Endothelial cell of umbilical vein (primary cell): ENCODE results near the gene HMGXB4. TPM values are rescaled to one million over a fixed set of nuclear protein-coding genes. Genes with fewer than 3 reads are reported as not detected.

Source experiments
- BruUV-seq: library from RNA; stranded (reverse); fragments of 400-500 nt; replicated peaks from 2 replicates; lab custom pipeline; 2021; lab: Mats Ljungman, UMichigan
- CTCF ChIA-PET: fragments of 300-600, 350-600 bp; sonication (Branson Sonifier 250); formaldehyde crosslinking; loops from one replicate; lab custom pipeline; 2021; ENCODE audit warnings: antibody characterized with exemption, inconsistent platforms; lab: Charles Lee
- POLR2A ChIA-PET: fragments of 300-600, 350-600 bp; sonication (Branson Sonifier 250); formaldehyde crosslinking; loops from one replicate; lab custom pipeline; 2021; ENCODE audit warnings: antibody characterized with exemption, inconsistent platforms; lab: Charles Lee
- DNase-seq: peaks from one replicate; pipeline ENCODE4 v3.0.0-alpha.2; 2011; ENCODE audit warnings: low read depth, low spot score
- FAIRE-seq: peaks from 2 replicates; lab custom pipeline; 2011; peaks lifted over from hg19 to GRCh38; lab: Jason Lieb, UNC
- H2AFZ ChIP-seq: 2 replicates; pipeline ENCODE4 v1.6.0; 2012; ENCODE audit warnings: low read depth, low read length, control low read depth, inconsistent platforms
- H3K27ac ChIP-seq: 2 replicates; pipeline ENCODE4 v1.5.1; 2011; ENCODE audit warnings: low read depth, mild to moderate bottlenecking, control low read depth, low read length, moderate library complexity; ENCODE audit not compliant: insufficient read depth
- H3K27me3 ChIP-seq, 2 experiments: 2 replicates each; pipeline versions ENCODE4 v1.6.0 to v1.6.1; 2011; ENCODE audit warnings: low read length in 2 of 2, mixed read lengths in 1 of 2; ENCODE audit not compliant: control insufficient read depth in 2 of 2, insufficient read depth in 2 of 2
- H3K36me3 ChIP-seq, 2 experiments: 2 replicates in 1 of 2; 3 replicates in 1 of 2; pipeline ENCODE4 v1.5.1; 2011; ENCODE audit warnings: low read length in 2 of 2, mild to moderate bottlenecking in 1 of 2, moderate library complexity in 1 of 2; ENCODE audit not compliant: control insufficient read depth in 2 of 2, insufficient read depth in 2 of 2; ENCODE audit errors: extremely low read depth in 1 of 2
- H3K4me1 ChIP-seq: 3 replicates; pipeline ENCODE4 v1.5.1; 2011; ENCODE audit warnings: mild to moderate bottlenecking, low read length; ENCODE audit not compliant: control insufficient read depth, insufficient read depth; ENCODE audit errors: extremely low read depth
- H3K4me2 ChIP-seq: 2 replicates; pipeline ENCODE4 v1.6.1; 2011; ENCODE audit warnings: low read length, control low read depth, mixed read lengths; ENCODE audit not compliant: insufficient read depth
- H3K4me3 ChIP-seq, 3 experiments: fragments of 200-600 bp in 1 of 3; sonication (generic), shearing (Covaris generic) in 1 of 3; replicated peaks in 1 of 3; 2 replicates each; pipeline ENCODE4 v1.5.1; 2011 to 2016; ENCODE audit warnings: control low read depth in 3 of 3, low read length in 3 of 3, mild to moderate bottlenecking in 2 of 3, inconsistent platforms in 1 of 3, low read depth in 1 of 3, moderate library complexity in 1 of 3; ENCODE audit not compliant: insufficient read depth in 1 of 3
- H3K79me2 ChIP-seq: 2 replicates; pipeline ENCODE4 v1.6.0; 2012; ENCODE audit warnings: low read length, inconsistent platforms; ENCODE audit not compliant: control insufficient read depth, insufficient read depth
- H3K9ac ChIP-seq: replicated peaks from 2 replicates; pipeline ENCODE3; 2011; ENCODE audit warnings: low read length, control low read depth; ENCODE audit not compliant: insufficient read depth; ENCODE audit errors: extremely low read depth
- H3K9me1 ChIP-seq: replicated peaks from 3 replicates; pipeline ENCODE4 v1.6.0; 2011; ENCODE audit warnings: mild to moderate bottlenecking, low read length; ENCODE audit not compliant: control insufficient read depth, insufficient read depth; ENCODE audit errors: extremely low read depth
- H3K9me3 ChIP-seq: replicated peaks from 2 replicates; pipeline ENCODE4 v1.5.1; 2012; ENCODE audit warnings: low read length, inconsistent platforms; ENCODE audit not compliant: control insufficient read depth, insufficient read depth
- H4K20me1 ChIP-seq: replicated peaks from 2 replicates; pipeline ENCODE3; 2011; ENCODE audit warnings: mild to moderate bottlenecking, low read length; ENCODE audit not compliant: control insufficient read depth, insufficient read depth; ENCODE audit errors: extremely low read depth
- CTCF ChIP-seq, 2 donors: IDR thresholded peaks; 1 replicate in 1 of 2; 2 replicates in 1 of 2; pipeline ENCODE4 v1.5.1; 2011; ENCODE audit warnings: low read length in 2 of 2, mild to moderate bottlenecking in 2 of 2, moderate library complexity in 2 of 2, control low read depth in 1 of 2, inconsistent platforms in 1 of 2, low read depth in 1 of 2; ENCODE audit not compliant: insufficient read depth in 1 of 2; ENCODE audit errors: extremely low read depth in 1 of 2
- EZH2 ChIP-seq: IDR thresholded peaks from 2 replicates; pipeline ENCODE4 v1.6.1; 2012; ENCODE audit warnings: borderline replicate concordance, low read depth, mild to moderate bottlenecking, moderate library complexity, low read length, inconsistent platforms; ENCODE audit not compliant: severe bottlenecking
- FOS ChIP-seq: IDR thresholded peaks from 2 replicates; pipeline ENCODE4 v1.6.1; 2011; ENCODE audit warnings: mild to moderate bottlenecking, low read length, moderate library complexity, borderline replicate concordance; ENCODE audit not compliant: insufficient read depth
- GATA2 ChIP-seq: IDR thresholded peaks from 2 replicates; pipeline ENCODE4 v1.7.0; 2011; ENCODE audit warnings: low read depth, mild to moderate bottlenecking, moderate library complexity, mixed read lengths, low read length; ENCODE audit not compliant: insufficient read length, insufficient read depth
- JUN ChIP-seq: IDR thresholded peaks from 2 replicates; pipeline ENCODE4 v1.6.1; 2011; ENCODE audit warnings: borderline replicate concordance, low read depth; ENCODE audit not compliant: insufficient read length, insufficient read depth
- MAX ChIP-seq: IDR thresholded peaks from 2 replicates; pipeline ENCODE4 v1.6.1; 2011; ENCODE audit not compliant: insufficient read depth, insufficient read length
- MYC ChIP-seq: IDR thresholded peaks from one replicate; pipeline ENCODE4 v1.6.1; 2011; ENCODE audit warnings: mild to moderate bottlenecking, low read depth, low read length
- POLR2A ChIP-seq: IDR thresholded peaks from 2 replicates; pipeline ENCODE4 v1.6.1; 2012; ENCODE audit warnings: low read depth, mild to moderate bottlenecking, control low read depth, low read length
- POLR2AphosphoS5 ChIP-seq: IDR thresholded peaks from 2 replicates; pipeline ENCODE4 v1.6.1; 2012; ENCODE audit warnings: low read depth, mild to moderate bottlenecking, control low read depth, low read length, moderate library complexity; ENCODE audit not compliant: insufficient read depth
- dilution Hi-C: fragments of 300-500 bp; cut with MboI; formaldehyde crosslinking; loops from one replicate; pipeline ENCODE4 v1.15.0; 2019; ENCODE audit warnings: low sequenced_read_pairs; ENCODE audit not compliant: extremely low pct_ligation_motif_present
- intact Hi-C: fragments of 100-400 bp; cut with micrococcal nuclease; formaldehyde crosslinking; loops from one replicate; pipeline ENCODE4 v1.10.0; 2022
- polyA plus RNA-seq, 4 experiments: library from polyadenylated mRNA; depleted of rRNA in 3 of 4; stranded (reverse) in 3 of 4; unstranded in 1 of 4; fragments of >200 nt; gene quantifications; 2 replicates each; pipeline versions ENCODE4 v1.2.1 to v1.2.3, GENCODE V29; 2011 to 2012; ENCODE audit warnings: missing spikeins in 1 of 4
- total RNA-seq: library from RNA; stranded (reverse); gene quantifications from 2 replicates; pipeline ENCODE4 v1.2.3, GENCODE V29; 2021

HMGXB4 gene
- total and polyA plus RNA-seq, 2 donors (not counting 3 experiments of a cell fraction or from before 2014, with no cell fraction given), result 12.2 to 30.5 TPM

DNA sequence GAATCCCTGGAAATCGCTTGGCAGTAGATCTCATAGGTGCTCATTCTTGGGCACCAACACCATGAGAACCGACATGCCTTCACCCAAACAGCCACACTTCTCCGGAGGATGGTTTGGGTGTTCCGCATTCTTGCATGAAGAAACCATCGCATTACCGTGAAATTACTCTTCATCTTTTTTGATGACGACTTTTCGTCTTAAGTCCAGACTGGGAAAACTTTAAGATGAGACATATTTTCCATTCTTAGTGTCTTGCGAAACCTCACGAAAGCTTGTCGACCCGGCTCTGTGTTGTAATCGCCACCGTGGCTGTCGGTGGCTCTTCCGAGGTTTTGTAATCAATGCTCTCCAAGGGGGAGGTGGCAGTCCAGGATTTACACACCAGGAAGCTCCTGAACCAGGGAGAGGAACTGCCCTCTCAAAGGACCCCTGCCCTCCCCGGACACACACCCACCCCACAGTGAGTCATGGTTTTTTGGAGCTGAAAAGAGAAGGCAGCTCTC, 44.1 kb downstream of the HMGXB4 start:
- Histone ChIP-seq H3K27me3 (no peaks in the 10 kb centered on the region), H3K4me2 (peak overlapping the region; percentile 76), H3K4me3 (no peak overlapping the region), H3K4me1 (peaks cover 12% of the 10 kb centered on the region), H2AFZ (no peak overlapping the region), H3K9me1 (no peaks in the 10 kb centered on the region), H3K79me2 (peaks cover 12% of the 10 kb centered on the region), H3K9ac (no peak overlapping the region), H3K36me3 (no peaks in the 10 kb centered on the region), H3K9me3 (no peaks in the 10 kb centered on the region), H4K20me1 (no peaks in the 10 kb centered on the region), H3K27ac (no peak overlapping the region)
- DNase-seq (no peak), FAIRE-seq (no peak)
- dilution Hi-C loops (no loop called here), intact Hi-C loops (no loop called here)
- CTCF ChIA-PET, result no interaction called here
- BruUV-seq, result no TSS peak
- POLR2A ChIA-PET, result no interaction called here
- TF ChIP-seq GATA2 (no peak), CTCF (IDR thresholded peaks at IDR 0.05; ENCODE audit: extremely low read depth in 1 of 2, insufficient read depth in 1 of 2, low read depth in 1 of 2, low read length in 2 of 2) (no peak), EZH2 (no peak), POLR2A (no peak), POLR2AphosphoS5 (no peak), MAX (no peak), MYC (no peak), JUN (no peak), FOS (no peak)
